Bronchial epithelial cell (primary cell): Measurements from ENCODE around the gene EDEM1. TPM values are rescaled to one million over a fixed set of nuclear protein-coding genes. Genes with fewer than 3 reads are reported as not detected.
"Not testable (repeated sequence)": the region's sequence is repeated elsewhere in the genome, so short reads cannot be mapped to it uniquely, and the experiment has no call there.

Experiments used
- DNase-seq: peaks from one replicate; pipeline ENCODE4 v3.0.0-alpha.2; 2010; ENCODE audit warnings: low read depth
- FAIRE-seq: peaks from 2 replicates; lab custom pipeline; 2011; peaks lifted over from hg19 to GRCh38; lab: Jason Lieb, UNC
- H3K27me3 ChIP-seq: 2 replicates; pipeline ENCODE4 v1.5.1; 2011; ENCODE audit warnings: low read length; ENCODE audit not compliant: control insufficient read depth, insufficient read depth
- H3K36me3 ChIP-seq: 2 replicates; pipeline ENCODE4 v1.5.1; 2011; ENCODE audit warnings: low read length; ENCODE audit not compliant: control insufficient read depth, insufficient read depth
- H3K4me3 ChIP-seq: 2 replicates; pipeline ENCODE4 v1.5.1; 2011; ENCODE audit warnings: mild to moderate bottlenecking, low read depth, low read length, control low read depth
- total RNA-seq: library from RNA; depleted of rRNA; stranded (reverse); fragments of >200 nt; gene quantifications from 2 replicates; pipeline ENCODE4 v1.2.1, GENCODE V29; 2014
- TF ChIP-seq, protein P1 (sequence below): IDR thresholded peaks from 2 replicates; pipeline ENCODE4 v1.5.1; 2011; ENCODE audit warnings: mild to moderate bottlenecking, moderate library complexity, low read length, control low read depth, inconsistent platforms; ENCODE audit not compliant: insufficient read depth, severe bottlenecking

The EDEM1 gene
- total RNA-seq, 1 donor from 2014 or later, result 37.6 TPM

DNA sequence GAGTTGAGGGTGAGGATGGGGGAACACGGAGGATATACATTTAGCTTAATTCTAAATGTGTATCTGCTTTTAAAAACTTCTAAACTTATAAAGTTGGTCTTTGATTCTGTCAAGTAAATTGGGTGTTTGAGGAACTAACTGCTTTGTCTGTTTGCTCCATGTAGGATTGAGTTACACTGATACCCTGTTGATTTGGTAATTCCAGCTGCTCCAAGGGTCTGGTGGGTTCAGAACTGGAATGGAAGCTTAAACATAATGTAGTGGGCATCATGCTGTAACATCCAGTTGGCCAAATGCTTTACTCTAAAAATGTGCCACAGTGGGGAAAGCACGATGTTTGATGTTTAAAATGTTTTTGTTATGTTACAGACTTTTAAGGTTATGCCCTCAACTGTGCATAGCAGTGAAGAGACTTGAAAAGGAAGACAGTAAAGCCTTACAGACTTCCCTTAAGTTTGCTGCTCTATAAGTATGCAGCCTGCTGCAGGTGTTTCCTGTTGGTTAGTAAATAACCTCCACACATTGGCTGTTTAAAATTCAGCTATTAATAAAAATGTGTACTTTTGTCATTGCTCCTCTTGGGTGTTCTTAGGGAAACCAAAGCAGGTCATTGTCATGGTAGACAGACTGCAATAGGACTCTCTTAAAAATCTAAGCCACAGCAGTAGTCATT, 5.9 kb upstream of the EDEM1 start:
- TF ChIP-seq, protein P1, sequence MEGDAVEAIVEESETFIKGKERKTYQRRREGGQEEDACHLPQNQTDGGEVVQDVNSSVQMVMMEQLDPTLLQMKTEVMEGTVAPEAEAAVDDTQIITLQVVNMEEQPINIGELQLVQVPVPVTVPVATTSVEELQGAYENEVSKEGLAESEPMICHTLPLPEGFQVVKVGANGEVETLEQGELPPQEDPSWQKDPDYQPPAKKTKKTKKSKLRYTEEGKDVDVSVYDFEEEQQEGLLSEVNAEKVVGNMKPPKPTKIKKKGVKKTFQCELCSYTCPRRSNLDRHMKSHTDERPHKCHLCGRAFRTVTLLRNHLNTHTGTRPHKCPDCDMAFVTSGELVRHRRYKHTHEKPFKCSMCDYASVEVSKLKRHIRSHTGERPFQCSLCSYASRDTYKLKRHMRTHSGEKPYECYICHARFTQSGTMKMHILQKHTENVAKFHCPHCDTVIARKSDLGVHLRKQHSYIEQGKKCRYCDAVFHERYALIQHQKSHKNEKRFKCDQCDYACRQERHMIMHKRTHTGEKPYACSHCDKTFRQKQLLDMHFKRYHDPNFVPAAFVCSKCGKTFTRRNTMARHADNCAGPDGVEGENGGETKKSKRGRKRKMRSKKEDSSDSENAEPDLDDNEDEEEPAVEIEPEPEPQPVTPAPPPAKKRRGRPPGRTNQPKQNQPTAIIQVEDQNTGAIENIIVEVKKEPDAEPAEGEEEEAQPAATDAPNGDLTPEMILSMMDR, result no peak
- FAIRE-seq (no peak), DNase-seq (no peak)
- Histone ChIP-seq H3K36me3 (peaks cover 4% of the 10 kb centered on the region), H3K4me3 (no peak overlapping the region), H3K27me3 (no peaks in the 10 kb centered on the region)

DNA sequence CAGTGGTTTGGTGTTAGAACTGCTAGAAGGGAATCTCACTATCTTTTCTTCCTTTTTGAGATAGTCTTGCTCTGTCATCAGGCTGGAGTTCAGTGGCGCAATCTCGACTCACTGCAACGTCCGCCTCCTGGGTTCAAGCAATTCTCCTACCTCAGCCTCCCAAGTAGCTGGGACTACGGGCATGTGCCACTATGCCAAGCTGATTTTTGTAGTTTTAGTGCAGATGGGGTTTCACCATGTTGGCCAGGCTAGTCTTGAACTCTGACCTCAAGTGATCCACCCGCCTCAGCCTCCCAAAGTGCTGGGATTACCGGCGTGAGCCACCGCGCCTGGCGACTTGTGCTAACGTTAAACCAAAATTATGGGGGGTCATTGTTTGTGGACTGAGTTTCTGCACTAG, 3.8 kb upstream of the EDEM1 start:
- not testable (repeated sequence) for FAIRE-seq, H3K36me3 ChIP-seq, H3K4me3 ChIP-seq, DNase-seq, H3K27me3 ChIP-seq

DNA sequence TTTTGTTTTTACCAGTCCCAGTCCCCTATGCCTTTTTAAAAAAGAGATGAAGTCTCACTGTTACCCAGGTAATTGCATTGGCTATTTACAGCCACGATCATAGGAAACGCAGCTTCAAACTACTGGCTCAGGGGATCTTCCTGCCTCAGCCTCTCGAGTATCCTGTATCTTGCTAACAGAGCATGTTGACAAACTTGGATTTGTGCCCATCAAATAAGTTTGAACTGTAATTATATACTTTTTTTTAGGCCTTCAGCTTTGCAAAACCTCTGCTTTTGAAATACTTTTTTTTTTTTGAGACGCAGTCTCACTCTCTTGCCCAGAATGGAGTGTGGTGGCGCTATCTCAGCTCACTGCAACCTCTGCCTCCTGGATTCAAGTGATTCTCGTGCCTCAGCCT, 3.0 kb upstream of the EDEM1 start:
- no peak for DNase-seq
- no peak overlapping the region for H3K4me3 ChIP-seq
- TF ChIP-seq, protein P1, result no peak
- no peaks in the 10 kb centered on the region for H3K27me3 ChIP-seq
- no peak for FAIRE-seq
- peaks cover 1% of the 10 kb centered on the region for H3K36me3 ChIP-seq

DNA sequence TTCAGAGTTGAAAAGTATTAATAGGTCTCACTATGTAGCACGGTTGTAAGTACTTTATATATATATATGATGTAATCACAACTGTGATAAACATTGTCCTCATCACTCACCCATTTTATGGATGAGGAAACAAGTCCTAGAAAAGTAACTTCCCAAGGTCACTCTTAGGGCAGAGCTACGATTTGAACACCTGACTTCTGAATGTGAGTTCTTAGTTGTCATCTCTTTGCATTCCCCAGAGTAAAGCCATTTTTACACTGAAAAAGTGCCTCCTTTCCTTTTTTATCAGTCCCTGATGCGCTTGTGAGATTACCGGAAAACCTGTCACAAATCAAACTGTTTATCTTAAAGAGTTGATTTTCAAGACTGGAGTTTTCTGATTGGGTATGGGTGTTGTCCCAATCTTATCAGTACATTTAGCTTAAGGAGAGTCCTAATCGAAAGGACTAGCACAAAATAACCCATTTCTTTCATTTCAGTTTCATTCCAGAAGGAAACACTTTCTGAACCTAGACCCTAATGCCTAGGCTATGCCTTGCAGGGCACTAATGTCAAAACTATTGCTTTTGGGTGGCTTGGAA, 2.3 kb upstream of the EDEM1 start:
- no peak for FAIRE-seq
- TF ChIP-seq, protein P1, result no peak
- no peak for DNase-seq
- H3K27me3 ChIP-seq, result no peaks in the 10 kb centered on the region
- peaks cover 1% of the 10 kb centered on the region for H3K36me3 ChIP-seq
- no peak overlapping the region for H3K4me3 ChIP-seq

DNA sequence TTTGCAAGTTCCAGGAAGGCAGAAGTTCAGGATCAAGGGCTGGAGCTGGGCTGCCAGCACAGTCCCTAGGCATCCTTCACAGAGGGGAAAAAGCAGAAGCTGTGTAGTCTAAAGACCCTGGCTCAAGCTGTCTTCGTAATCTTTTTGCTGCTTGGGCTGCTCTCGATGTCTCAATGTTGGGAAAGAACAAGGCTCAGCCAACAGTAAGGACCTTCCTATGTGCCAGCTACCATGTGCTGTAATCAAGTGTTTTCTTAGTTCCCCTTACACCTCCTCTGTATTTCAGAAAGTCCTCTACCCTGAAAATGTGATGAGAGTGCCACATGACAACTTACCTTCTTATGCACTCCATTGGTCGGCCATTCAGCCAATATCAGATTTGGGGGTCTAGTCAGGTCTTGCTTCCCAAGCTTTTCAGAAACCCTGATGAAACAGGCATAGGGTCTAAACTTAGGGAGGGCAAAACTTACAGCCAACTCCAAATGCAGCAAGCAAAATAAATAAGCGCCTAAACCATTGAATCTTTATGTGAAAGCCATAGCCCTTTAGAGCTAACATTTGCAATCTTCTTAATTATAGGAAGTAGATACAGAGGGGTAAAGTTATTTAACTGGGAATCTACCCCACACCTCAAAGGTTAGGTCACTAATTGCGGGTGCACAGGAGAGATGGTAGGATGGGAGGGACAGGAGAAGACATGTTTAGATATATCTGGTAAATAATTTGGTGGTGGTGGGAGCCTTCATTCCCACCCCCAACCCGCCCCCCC, 1.2 kb upstream of the EDEM1 start:
- H3K36me3 ChIP-seq, result no peaks in the 10 kb centered on the region
- FAIRE-seq (no peak), DNase-seq (no peak)
- peak overlapping the region; percentile 54 for H3K4me3 ChIP-seq
- H3K27me3 ChIP-seq, result no peaks in the 10 kb centered on the region
- TF ChIP-seq, protein P1, result no peak

DNA sequence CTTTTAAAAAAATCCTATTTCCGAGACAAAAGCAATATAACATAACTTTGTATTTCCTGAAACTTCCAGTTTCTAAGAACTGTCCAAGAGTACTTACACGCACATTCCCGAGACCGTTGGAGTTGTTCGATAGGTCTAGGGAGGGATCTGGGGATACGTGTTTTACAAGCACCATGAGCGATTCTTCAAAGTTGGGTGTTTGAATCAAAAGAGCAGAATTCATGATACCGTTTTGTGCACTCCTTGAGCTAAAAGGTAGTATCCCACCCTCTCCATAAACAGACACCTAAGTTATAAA, 700 bp upstream of the EDEM1 start:
- H3K27me3 ChIP-seq, result no peaks in the 10 kb centered on the region
- DNase-seq, result peak; percentile 50
- peak overlapping the region; percentile 54 for H3K4me3 ChIP-seq
- FAIRE-seq, result no peak
- H3K36me3 ChIP-seq, result no peaks in the 10 kb centered on the region
- TF ChIP-seq, protein P1, result no peak
